ENCODE results near the gene DBET. TPM values are rescaled to one million over a fixed set of nuclear protein-coding genes. Genes with fewer than 3 reads are reported as not detected.

The DBET gene
- under 0.01 TPM in 1 of 2 replicates, not detected in the other for total RNA-seq

DNA sequence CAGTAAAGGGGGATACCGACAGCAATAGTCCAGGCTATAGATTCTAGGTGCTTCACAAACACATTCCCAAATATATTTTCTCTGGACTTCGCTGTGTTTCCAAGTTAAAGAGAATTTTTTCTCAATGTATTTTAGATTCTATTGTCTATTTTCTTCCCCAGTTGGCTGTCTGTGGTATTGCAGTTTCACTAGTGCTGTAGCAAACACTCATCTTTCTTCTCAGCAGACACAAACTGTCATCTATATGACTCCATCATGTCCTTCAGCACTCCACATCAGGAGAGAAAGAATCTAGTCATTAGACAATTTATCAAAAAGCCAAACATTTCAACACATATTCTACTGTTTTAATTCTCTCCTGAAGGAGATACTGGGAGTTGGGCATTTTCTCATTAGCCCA, at the start of gene DBET:
TSS of gene DBET (plus strand) at position 161 of the 400 bp plus-strand sequence.

DNA sequence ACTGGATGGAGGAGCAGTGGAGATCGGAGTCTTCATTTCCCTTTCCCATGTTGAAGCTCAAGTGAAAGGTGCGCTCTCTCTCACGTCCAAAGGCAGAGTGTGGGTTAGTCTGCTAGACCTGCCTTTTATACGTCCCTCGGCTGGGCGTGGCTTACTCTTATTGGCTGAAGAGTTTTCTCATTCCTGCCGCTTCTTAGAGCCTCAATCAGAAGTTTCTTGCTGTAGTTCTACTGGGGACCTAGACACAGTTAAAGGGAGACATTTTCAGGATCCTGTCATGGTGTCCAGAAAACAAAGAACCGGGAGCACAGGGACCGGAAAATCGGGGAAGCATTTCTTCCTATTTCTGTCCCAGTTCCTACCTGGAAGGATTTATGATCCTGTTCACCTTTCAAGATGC, 37.1 kb upstream of the DBET start, which contains the start of gene FRG2:
TSS of gene FRG2 (minus strand) at position 101 of the 400 bp plus-strand sequence. CDS start at position 49, 52 bp downstream.

Other genes starting within 250 kb of the DBET start
- gene FRG1, start 123.6 kb upstream of the DBET start, total RNA-seq, result 29.4 and 29.8 TPM in 2 replicates
- not detected in 2 replicates for gene FRG2, start 37.2 kb upstream of the DBET start, total RNA-seq
- not detected in 2 replicates for gene DUX4, start 109.3 kb downstream of the DBET start, total RNA-seq

Data from tracheal epithelial cell (primary cell).